Stimulated activated CD4-positive, alpha-beta T cell treated with anti-CD3 and anti-CD28 coated beads, Interleukin-2, amount 100 ng/mL, for 48 hours (primary cell): ENCODE results near the gene ZNF567.
"Not testable (repeated sequence)": the region's sequence is repeated elsewhere in the genome, so short reads cannot be mapped to it uniquely, and the experiment has no call there.

ENCODE experiments used
- DNase-seq, 2 donors: peaks; one replicate each; pipeline ENCODE4 v3.0.0-alpha.2; 2020

Gene ZNF567

DNA sequence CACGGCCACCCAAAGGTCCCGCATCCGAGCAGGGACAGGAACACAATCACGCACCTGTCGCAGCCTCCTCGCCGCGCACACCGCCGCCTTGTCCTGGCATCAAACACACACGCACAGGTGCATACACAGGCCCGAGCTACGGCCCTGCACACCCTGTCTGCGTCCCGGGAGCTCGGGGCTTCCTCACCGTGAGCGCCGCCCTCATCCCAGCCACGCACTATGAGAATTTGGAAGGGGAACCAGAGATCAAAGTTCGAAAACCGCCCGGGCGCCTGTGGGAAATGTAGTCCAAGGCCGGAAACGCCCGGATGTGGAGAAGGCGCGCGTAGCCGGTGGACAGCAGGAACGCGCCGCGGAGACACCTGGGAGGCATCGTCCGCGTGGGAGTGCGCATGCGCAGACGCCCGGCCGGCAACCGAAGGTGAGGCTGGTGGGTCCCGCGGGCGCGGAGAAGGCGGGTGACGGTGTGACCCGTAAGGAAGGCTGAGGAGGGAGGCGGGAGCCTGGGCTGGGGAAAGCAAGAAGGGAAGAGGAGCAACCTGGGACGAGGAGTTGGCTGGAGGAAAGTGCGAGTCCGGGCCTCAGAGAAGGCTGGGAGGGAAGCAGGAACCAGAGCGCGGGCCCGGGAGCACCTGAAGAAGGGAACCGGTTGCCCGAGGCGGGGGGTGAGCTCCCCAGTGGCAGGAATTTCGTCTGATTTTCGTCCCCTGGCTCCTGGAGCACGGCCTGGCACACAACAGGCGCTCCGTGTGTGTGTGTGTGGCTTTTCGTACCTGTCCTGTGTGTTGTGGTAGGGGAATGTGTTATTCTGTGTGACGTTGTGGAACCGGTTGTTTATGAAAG is at the start of gene ZNF567:
Gene ZNF567, plus strand, starts transcription at position 399 of the 843 bp plus-strand sequence. CDS start 7,256 bp downstream, outside the sequence.
- peak; percentile 98 for DNase-seq

DNA sequence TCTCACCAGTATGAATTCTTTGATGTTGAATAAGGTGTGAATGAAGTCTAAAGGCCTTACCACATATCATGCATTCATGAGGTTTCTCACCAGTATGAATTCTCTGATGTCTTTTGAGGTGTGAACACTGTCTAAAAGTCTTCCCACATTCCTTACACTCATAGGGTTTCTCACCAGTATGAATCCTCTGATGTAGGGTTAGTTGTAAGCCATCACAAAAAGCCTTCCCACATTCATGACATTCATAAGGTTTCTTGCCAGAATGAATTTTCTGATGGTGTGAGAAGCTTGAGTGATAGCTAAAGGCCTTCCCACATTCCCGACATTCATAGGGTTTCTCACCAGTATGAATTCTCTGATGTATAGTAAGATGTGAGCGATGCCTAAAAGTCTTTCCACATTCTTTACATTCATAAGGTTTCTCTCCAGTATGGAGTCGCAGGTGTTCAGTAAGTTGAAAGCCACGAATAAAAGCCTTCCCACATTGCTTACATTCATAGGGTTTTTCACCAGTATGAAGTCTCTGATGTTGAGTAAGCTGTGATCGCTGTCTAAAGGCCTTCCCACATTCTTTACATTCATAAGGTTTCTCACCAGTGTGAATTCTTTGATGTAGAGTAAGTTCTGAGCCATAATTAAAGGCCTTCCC is 48.4 kb upstream of the ZNF567 start:
- no peak for DNase-seq

DNA sequence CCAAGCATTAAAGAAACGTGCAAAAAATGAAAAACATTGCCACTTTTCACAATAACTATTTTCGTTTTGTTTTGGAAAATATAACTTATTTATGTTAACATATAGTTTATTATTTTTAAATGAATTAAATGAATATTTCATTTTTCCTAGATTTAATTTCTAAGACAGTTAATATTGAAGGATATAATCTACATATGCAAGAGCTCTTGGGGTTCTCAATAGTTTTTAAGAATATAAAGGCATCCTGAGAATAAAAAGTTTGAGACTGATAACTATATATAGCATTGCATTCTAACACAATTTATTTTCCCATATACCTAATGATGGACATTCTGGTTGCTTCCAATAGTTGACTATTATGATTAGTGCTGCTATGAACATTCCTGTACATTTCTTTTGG is 40.7 kb upstream of the ZNF567 start:
- no peak for DNase-seq

GRCh38 chr19:36652958-36653357 is 34.5 kb upstream of the ZNF567 start:
- no peak for DNase-seq

DNA sequence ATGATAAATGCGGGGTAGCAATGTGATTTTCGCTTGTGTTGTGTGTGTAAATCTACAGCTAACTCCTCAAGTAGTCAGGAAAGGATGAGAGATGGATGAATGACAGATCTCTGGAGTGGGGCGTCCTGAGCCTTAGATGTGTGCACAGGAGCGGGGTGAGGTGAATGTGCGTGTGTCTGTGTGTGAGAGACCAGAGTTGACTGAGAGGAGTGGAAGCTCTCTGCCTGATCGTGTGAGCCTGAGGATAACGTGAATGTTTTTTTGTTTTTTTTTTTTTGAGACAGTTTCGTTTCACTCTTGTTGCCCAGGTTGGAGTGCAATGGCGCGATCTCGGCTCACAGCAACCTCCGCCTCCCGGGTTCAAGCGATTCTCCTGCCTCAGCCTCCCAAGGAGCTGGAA is 21.6 kb upstream of the ZNF567 start:
- DNase-seq, result no peak

DNA sequence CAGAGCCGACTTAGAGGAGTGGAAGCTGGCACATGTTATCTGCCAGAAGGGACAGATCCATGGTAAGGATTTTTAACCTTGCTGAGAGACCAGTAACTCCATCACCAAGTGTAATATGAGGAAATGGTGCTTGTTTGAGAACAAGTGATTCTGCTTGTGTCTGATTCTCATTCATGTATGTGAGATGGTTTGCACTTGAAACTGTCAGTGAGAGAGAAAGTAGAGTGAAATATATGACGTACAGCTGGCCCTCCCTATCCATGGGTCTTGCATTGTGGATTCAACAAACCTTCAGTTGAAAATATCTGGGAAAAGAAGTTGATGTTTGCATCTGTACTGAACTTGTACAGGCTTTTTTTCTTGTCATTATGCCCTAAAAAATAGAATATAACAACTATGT is 18.8 kb upstream of the ZNF567 start:
- no peak for DNase-seq

DNA sequence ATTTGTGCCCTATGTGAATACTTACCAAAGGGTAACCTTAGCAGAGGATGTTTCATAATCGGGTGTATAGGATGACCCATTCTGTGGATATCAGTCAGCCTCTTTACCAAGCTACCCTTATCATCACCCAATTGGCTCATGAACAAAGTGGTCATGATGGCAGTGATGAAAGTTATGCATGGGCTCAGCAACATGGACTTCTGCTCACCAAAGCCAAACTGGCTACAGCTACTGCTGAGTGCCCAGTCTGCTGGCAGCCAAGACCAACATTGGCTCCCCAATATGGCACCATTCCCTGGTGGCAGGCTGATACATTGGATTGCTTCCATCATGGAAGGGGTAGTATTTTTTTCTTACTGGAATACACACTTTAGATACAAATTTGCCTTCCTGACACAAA is 15.0 kb upstream of the ZNF567 start:
- no peak for DNase-seq

DNA sequence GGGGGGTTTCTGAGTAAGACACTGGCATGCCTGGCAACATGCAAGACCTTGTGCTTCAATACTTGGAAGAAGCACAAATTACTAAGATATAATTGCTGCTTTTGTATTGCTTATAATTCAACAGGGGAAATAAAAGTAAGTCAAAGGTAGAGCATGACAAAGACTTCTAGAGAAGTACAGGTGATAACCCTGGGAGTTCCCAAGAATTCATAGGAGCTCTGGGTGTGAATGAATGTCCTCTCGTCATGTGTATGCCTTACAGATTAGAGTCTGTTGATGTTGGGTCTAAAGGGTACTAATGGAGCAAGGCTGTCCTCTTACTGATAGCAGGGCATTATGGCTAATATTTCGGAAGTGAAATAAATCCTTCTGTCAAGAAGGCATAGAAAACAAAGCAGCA is 13.2 kb upstream of the ZNF567 start:
- DNase-seq, result no peak

DNA sequence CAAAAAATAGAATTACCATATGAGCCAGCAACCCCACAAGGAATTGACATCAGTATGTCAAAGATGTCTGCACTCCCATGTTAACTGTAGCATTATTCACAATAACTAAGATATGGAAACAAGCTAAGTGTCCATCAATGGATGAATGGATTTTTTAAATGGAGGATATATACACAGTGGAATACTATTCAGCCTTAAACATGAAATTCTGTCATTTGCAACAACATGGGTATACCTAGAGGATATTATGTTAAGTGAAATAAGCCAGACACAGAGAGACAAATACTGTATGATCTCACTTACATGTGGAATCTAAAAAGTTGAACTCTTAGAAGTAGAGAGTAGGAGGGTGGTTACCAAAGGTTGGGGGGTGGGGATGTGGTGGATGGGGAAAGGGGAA is 8.0 kb upstream of the ZNF567 start:
- DNase-seq, result no peak

GRCh38 chr19:36685835-36686234 is 1.6 kb upstream of the ZNF567 start:
- no peak for DNase-seq

DNA sequence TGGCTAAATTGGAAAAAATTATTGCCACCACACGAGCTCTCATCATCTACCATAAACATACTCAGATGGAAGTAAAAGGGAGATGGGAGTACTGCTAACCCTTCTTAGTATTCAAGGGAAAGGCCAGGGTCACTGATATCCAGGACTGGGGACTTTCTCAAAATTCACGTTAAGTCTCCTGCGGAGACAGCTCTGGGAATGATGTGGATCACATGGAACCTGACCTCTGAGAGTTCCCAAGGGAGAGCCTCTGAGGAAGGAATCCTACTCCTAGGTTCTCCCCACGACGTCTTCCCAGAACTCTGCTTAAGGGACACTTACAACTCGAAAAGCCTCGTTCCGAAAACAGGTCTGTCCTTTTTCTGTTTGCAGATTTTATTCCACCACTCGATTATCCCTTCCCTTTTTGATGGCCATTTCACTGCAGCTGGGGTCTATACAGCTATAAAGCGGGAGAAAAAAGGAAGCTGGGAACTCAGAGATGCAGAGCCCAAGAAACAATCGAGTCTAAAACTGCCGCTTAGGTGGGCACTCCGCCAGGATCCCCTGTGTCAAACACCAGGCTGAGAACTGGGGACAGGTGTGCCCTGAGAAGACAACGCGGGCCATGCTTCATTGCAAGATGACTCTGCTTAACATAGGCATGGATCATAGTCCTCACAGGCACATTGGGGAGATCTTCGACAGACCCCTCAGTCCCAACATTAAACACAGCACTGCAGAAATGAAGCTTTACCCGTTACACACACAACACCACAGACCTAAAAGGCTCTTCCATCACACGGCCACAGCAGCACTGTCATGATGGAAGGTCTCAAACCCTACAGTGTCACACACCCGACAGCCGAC is 823 bp upstream of the ZNF567 start:
- DNase-seq, result no peak

- DNase-seq, result no peak
These were observed 646 bp downstream of the ZNF567 start for GRCh38 chr19:36688058-36688457.

- DNase-seq, result no peak
These were observed 19.7 kb downstream of the ZNF567 start for GRCh38 chr19:36707134-36707533.

DNA sequence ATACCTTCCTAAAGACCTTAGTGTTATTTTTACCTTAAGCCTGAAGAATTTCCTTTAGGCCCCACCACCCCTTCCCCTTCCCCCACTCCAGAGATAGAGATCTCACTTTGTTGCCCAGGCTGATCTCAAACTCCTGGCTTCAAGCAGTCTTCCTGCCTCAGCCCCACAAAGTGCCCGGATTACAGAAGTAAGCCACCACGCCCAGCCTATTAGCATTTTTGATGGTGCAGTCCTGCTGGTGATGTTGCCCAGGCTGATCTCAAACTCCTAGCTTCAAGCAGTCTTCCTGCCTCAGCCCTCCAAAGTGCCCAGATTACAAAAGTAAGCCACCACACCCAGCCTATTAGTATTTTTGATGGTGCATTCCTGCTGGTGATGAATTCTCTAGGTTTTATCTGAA is 22.0 kb downstream of the ZNF567 start:
- no peak for DNase-seq

- DNase-seq, result no peak
These were observed 32.5 kb downstream of the ZNF567 start for GRCh38 chr19:36719687-36720556.

DNA sequence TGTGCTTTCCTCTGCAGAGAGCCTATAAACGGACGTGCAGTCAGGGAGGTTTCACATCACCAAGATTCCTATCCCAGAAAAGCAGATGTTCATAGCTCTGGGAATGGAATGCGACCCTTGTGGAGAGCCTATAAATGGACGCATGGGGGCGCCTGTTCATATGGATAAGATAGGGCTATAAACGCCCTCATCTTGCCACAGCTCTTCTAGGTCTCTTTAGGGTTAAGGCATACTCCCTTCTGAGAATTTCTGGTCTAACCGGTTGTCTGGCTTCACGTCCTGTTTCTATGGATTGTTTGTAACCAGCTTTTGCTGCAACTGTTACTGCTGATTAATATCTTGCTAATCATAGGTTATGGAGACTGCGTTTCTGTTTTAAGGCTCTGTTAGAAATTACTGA is 48.8 kb downstream of the ZNF567 start:
- not testable (repeated sequence) for DNase-seq

- DNase-seq, result no peak
These were observed 58.5 kb downstream of the ZNF567 start for GRCh38 chr19:36745870-36746269.

DNA sequence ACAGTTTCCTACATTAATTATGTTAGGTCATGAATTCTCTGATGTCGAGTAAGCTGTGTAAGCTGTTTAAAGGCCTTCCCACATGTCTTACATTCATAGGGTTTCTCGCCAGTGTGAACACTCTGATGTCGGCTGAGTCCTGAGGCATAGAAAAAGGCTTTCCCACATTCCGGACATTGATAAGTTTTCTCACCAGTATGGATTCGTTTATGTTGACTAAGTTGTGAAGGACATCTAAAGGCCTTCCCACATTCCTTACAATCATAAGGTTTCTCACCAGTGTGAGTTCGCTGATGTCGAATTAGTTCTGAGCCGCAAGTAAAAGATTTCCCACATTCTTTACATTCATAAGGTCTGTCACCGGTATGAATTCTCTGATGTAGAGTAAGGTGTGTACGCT is 60.3 kb downstream of the ZNF567 start:
- DNase-seq, result no peak

GRCh38 chr19:36748431-36749275 is 61.2 kb downstream of the ZNF567 start:
- DNase-seq, result no peak

DNA sequence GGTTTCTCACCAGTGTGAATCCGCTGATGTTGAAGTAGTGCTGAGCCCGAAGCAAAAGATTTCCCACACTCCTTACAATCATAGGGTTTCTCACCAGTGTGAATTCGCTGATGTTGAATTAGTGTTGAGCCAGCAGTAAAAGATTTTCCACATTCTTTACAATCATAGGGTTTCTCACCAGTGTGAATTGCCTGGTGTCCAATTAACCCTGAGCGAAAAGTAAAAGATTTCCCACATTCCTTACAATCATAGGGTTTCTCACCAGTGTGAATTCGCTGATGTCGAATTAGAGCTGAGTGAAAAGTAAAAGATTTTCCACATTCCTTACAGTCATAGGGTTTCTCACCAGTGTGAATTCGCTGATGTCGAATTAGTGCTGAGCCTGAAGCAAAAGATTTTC is 62.2 kb downstream of the ZNF567 start:
- DNase-seq, result not testable (repeated sequence)

DNA sequence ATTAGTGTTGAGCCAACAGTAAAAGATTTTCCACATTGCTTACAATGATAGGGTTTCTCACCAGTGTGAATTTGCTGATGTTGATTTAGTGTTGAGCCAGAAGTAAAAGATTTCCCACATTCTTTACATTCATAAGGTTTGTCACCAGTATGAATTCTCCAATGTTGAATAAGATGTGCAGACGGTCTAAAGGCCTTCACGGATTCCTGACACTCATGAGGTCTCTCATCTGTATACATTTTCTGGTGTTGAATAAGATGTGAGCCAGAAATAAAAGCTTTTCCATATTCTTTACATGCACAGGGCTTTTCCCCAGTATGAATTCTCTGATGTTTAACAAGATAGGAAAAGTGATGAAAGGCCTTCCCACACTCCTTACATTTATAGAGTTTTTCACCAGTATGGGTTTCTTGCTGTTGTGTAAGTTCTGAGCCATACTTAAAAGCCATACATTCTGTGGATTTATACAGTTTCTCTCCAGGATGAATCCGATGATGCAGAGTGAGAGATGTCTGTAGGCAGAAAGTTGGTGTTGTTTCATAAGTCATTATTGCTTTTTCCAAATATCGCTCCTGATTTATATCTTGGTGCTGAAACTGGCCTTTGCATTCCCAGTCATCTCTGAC is 62.8 kb downstream of the ZNF567 start:
- no peak for DNase-seq
